Stimulated activated naive CD8-positive, alpha-beta T cell treated with anti-CD3 and anti-CD28 coated beads, Interleukin-15, Interleukin-2, amounts not matched to agents 100 U/mL and 50 U/mL, for 24 hours (primary cell): ENCODE measurements around the gene GNG3.
A peak's percentile ranks its signal among the peaks of the same experiment; 100 is the strongest.
"Not testable (repeated sequence)": the region's sequence is repeated elsewhere in the genome, so short reads cannot be mapped to it uniquely, and the experiment has no call there.

Experiments used
- ATAC-seq: fragments of 150-1000 bp; cut with Tn5 transposase; one replicate; pipeline ENCODE4 v1.10.0; 2021
- DNase-seq: peaks from one replicate; pipeline ENCODE4 v3.0.0; 2021

The GNG3 gene

GRCh38 chr11:62687508-62688396 lies 19.7 kb upstream of the GNG3 start:
- DNase-seq: no peak
- peak; percentile 20 for ATAC-seq

- DNase-seq (no peak), ATAC-seq (no peak)
These were observed 19.0 kb upstream of the GNG3 start for GRCh38 chr11:62688491-62688890.

- no peak for DNase-seq
- ATAC-seq: no peak
These were observed 17.9 kb upstream of the GNG3 start, which contains the start of gene LRRN4CL for GRCh38 chr11:62689421-62690183. TSS of gene LRRN4CL (minus strand) at chr11:62689530. CDS start at chr11:62688508, 1,022 bp downstream.

- DNase-seq, ATAC-seq: not testable (repeated sequence)
These were observed 13.9 kb upstream of the GNG3 start for GRCh38 chr11:62693624-62694023.

GRCh38 chr11:62694455-62695167 lies 12.9 kb upstream of the GNG3 start:
- DNase-seq (peak; percentile 82), ATAC-seq (peak; percentile 80)

GRCh38 chr11:62702246-62702645 lies 5.2 kb upstream of the GNG3 start:
- ATAC-seq (no peak), DNase-seq (no peak)

GRCh38 chr11:62703921-62704320 lies 3.6 kb upstream of the GNG3 start:
- DNase-seq: not testable (repeated sequence)

GRCh38 chr11:62705413-62705812 lies 2.1 kb upstream of the GNG3 start:
- DNase-seq: no peak
- no peak for ATAC-seq

More at GRCh38 chr11:62703921-62704320, 3.6 kb upstream of the GNG3 start:
- not testable (repeated sequence) for ATAC-seq

GRCh38 chr11:62705880-62706849 lies 1.3 kb upstream of the GNG3 start:
- ATAC-seq (peak; percentile 78), DNase-seq (peak; percentile 97)

- no peak for DNase-seq
- no peak for ATAC-seq
These were observed 627 bp upstream of the GNG3 start for GRCh38 chr11:62706850-62707247.

- ATAC-seq: no peak
- DNase-seq: no peak
These were observed 916 bp downstream of the GNG3 start for GRCh38 chr11:62708392-62708791.

GRCh38 chr11:62708793-62709192 lies 1.3 kb downstream of the GNG3 start:
- DNase-seq: peak; percentile 55
- ATAC-seq: peak; percentile 15

- DNase-seq (peak; percentile 94), ATAC-seq (peak; percentile 86)
These were observed 1.9 kb downstream of the GNG3 start for GRCh38 chr11:62709247-62710000.

- ATAC-seq (no peak), DNase-seq (peak; percentile 33)
These were observed 2.5 kb downstream of the GNG3 start for GRCh38 chr11:62710001-62710345.

GRCh38 chr11:62712276-62712812 lies 4.9 kb downstream of the GNG3 start:
- no peak for ATAC-seq
- DNase-seq: no peak

- DNase-seq (no peak), ATAC-seq (no peak)
These were observed 5.4 kb downstream of the GNG3 start for GRCh38 chr11:62712861-62713260.

GRCh38 chr11:62713343-62713742 lies 5.9 kb downstream of the GNG3 start:
- no peak for ATAC-seq
- DNase-seq: no peak

GRCh38 chr11:62715150-62716130 lies 8.0 kb downstream of the GNG3 start:
- DNase-seq (no peak), ATAC-seq (no peak)

GRCh38 chr11:62716206-62716605 lies 8.7 kb downstream of the GNG3 start:
- ATAC-seq: no peak
- no peak for DNase-seq
